ENCODE results near the gene BRI3.
A peak's percentile ranks its signal among the peaks of the same experiment; 100 is the strongest.

BRI3 gene

GRCh38 chr7:98321301-98321700, 39.8 kb downstream of the BRI3 start:
- H3K36me3 ChIP-seq (ENCODE audit: insufficient read depth, low read depth, low read length): peaks cover 9% of the 10 kb centered on the region; the same call in 1 of the 2 replicates
- H3K27me3 ChIP-seq (ENCODE audit: insufficient read depth, low read length): no peaks in the 10 kb centered on the region
- no peak overlapping the region for H3K9ac ChIP-seq (ENCODE audit: low read depth, low read length)
- H3K4me1 ChIP-seq (ENCODE audit: insufficient read depth, low read length): peaks cover 18% of the 10 kb centered on the region; the same call in 1 of the 2 replicates
- H3K27ac ChIP-seq (ENCODE audit: low read length): no peak overlapping the region
- no peak overlapping the region for H3K4me3 ChIP-seq (ENCODE audit: low read length)
- H3K9me3 ChIP-seq (ENCODE audit: insufficient read depth, low read depth, low read length): no peaks in the 10 kb centered on the region

GRCh38 chr7:98322331-98323270, 41.1 kb downstream of the BRI3 start:
- peak overlapping the region; percentile 61; the same call in 1 of the 2 replicates for H3K9ac ChIP-seq (ENCODE audit: low read depth, low read length)
- H3K27me3 ChIP-seq (ENCODE audit: insufficient read depth, low read length): no peaks in the 10 kb centered on the region
- H3K9me3 ChIP-seq (ENCODE audit: insufficient read depth, low read depth, low read length): no peaks in the 10 kb centered on the region
- H3K4me3 ChIP-seq (ENCODE audit: low read length): no peak overlapping the region; the same call in 1 of the 2 replicates
- peak overlapping the region; percentile 24 for H3K27ac ChIP-seq (ENCODE audit: low read length)
- peaks cover 18% of the 10 kb centered on the region; the same call in 1 of the 2 replicates for H3K4me1 ChIP-seq (ENCODE audit: insufficient read depth, low read length)
- 0 out of 2 replicates have a peak, but pooled peaks cover under 1% of the 10 kb centered on the region for H3K36me3 ChIP-seq (ENCODE audit: insufficient read depth, low read depth, low read length)

- Histone ChIP-seq H3K36me3 (ENCODE audit: insufficient read depth, low read depth, low read length) (0 out of 2 replicates have a peak, but pooled peaks cover 9% of the 10 kb centered on the region), H3K4me1 (ENCODE audit: insufficient read depth, low read length) (peaks cover 18% of the 10 kb centered on the region; the same call in 1 of the 2 replicates), H3K9ac (ENCODE audit: low read depth, low read length) (peak overlapping the region; percentile 61; the same call in 1 of the 2 replicates), H3K4me3 (ENCODE audit: low read length) (peak overlapping the region; percentile 59; the same call in 1 of the 2 replicates), H3K9me3 (ENCODE audit: insufficient read depth, low read depth, low read length) (no peaks in the 10 kb centered on the region), H3K27ac (ENCODE audit: low read length) (peak overlapping the region; percentile 64), H3K27me3 (ENCODE audit: insufficient read depth, low read length) (no peaks in the 10 kb centered on the region)
Observed at GRCh38 chr7:98323597-98324322, 42.3 kb downstream of the BRI3 start.

GRCh38 chr7:98324782-98325181, 43.3 kb downstream of the BRI3 start:
- no peak overlapping the region for H3K27ac ChIP-seq (ENCODE audit: low read length)
- H3K36me3 ChIP-seq (ENCODE audit: insufficient read depth, low read depth, low read length): 0 out of 2 replicates have a peak, but pooled peaks cover 12% of the 10 kb centered on the region
- H3K9me3 ChIP-seq (ENCODE audit: insufficient read depth, low read depth, low read length): no peaks in the 10 kb centered on the region
- H3K4me3 ChIP-seq (ENCODE audit: low read length): no peak overlapping the region
- H3K4me1 ChIP-seq (ENCODE audit: insufficient read depth, low read length): peaks cover 22% of the 10 kb centered on the region
- no peaks in the 10 kb centered on the region for H3K27me3 ChIP-seq (ENCODE audit: insufficient read depth, low read length)
- H3K9ac ChIP-seq (ENCODE audit: low read depth, low read length): no peak overlapping the region

- Histone ChIP-seq H3K9me3 (ENCODE audit: insufficient read depth, low read depth, low read length) (peaks cover 6% of the 10 kb centered on the region; the same call in 1 of the 2 replicates), H3K27me3 (ENCODE audit: insufficient read depth, low read length) (no peaks in the 10 kb centered on the region), H3K4me1 (ENCODE audit: insufficient read depth, low read length) (peaks cover 8% of the 10 kb centered on the region), H3K4me3 (ENCODE audit: low read length) (no peak overlapping the region), H3K9ac (ENCODE audit: low read depth, low read length) (no peak overlapping the region), H3K36me3 (ENCODE audit: insufficient read depth, low read depth, low read length) (peaks cover 18% of the 10 kb centered on the region; the same call in 1 of the 2 replicates), H3K27ac (ENCODE audit: low read length) (no peak overlapping the region)
Observed at GRCh38 chr7:98329100-98329790, 47.8 kb downstream of the BRI3 start.

- peaks cover 7% of the 10 kb centered on the region for H3K4me1 ChIP-seq (ENCODE audit: insufficient read depth, low read length)
- H3K9me3 ChIP-seq (ENCODE audit: insufficient read depth, low read depth, low read length): peaks cover 6% of the 10 kb centered on the region; the same call in 1 of the 2 replicates
- H3K4me3 ChIP-seq (ENCODE audit: low read length): no peak overlapping the region
- H3K36me3 ChIP-seq (ENCODE audit: insufficient read depth, low read depth, low read length): peaks cover 18% of the 10 kb centered on the region; the same call in 1 of the 2 replicates
- H3K27ac ChIP-seq (ENCODE audit: low read length): no peak overlapping the region
- H3K9ac ChIP-seq (ENCODE audit: low read depth, low read length): no peak overlapping the region
- H3K27me3 ChIP-seq (ENCODE audit: insufficient read depth, low read length): no peaks in the 10 kb centered on the region
Observed at GRCh38 chr7:98329791-98330373, 48.4 kb downstream of the BRI3 start.

- no peaks in the 10 kb centered on the region for H3K27me3 ChIP-seq (ENCODE audit: insufficient read depth, low read length)
- H3K36me3 ChIP-seq (ENCODE audit: insufficient read depth, low read depth, low read length): peaks cover 18% of the 10 kb centered on the region; the same call in 1 of the 2 replicates
- H3K4me1 ChIP-seq (ENCODE audit: insufficient read depth, low read length): peaks cover 7% of the 10 kb centered on the region
- no peak overlapping the region for H3K27ac ChIP-seq (ENCODE audit: low read length)
- H3K4me3 ChIP-seq (ENCODE audit: low read length): no peak overlapping the region
- H3K9ac ChIP-seq (ENCODE audit: low read depth, low read length): no peak overlapping the region
- H3K9me3 ChIP-seq (ENCODE audit: insufficient read depth, low read depth, low read length): peaks cover 6% of the 10 kb centered on the region; the same call in 1 of the 2 replicates
Observed at GRCh38 chr7:98330926-98331529, 49.5 kb downstream of the BRI3 start.

GRCh38 chr7:98334081-98334480, 52.6 kb downstream of the BRI3 start:
- no peak overlapping the region for H3K4me3 ChIP-seq (ENCODE audit: low read length)
- no peak overlapping the region for H3K27ac ChIP-seq (ENCODE audit: low read length)
- peaks cover 6% of the 10 kb centered on the region; the same call in 1 of the 2 replicates for H3K9me3 ChIP-seq (ENCODE audit: insufficient read depth, low read depth, low read length)
- H3K27me3 ChIP-seq (ENCODE audit: insufficient read depth, low read length): no peaks in the 10 kb centered on the region
- no peak overlapping the region for H3K9ac ChIP-seq (ENCODE audit: low read depth, low read length)
- peaks cover 7% of the 10 kb centered on the region for H3K4me1 ChIP-seq (ENCODE audit: insufficient read depth, low read length)
- H3K36me3 ChIP-seq (ENCODE audit: insufficient read depth, low read depth, low read length): peaks cover 6% of the 10 kb centered on the region; the same call in 1 of the 2 replicates

- Histone ChIP-seq H3K27ac (ENCODE audit: low read length) (no peak overlapping the region), H3K27me3 (ENCODE audit: insufficient read depth, low read length) (no peaks in the 10 kb centered on the region), H3K4me1 (ENCODE audit: insufficient read depth, low read length) (no peaks in the 10 kb centered on the region), H3K36me3 (ENCODE audit: insufficient read depth, low read depth, low read length) (peaks cover 10% of the 10 kb centered on the region; the same call in 1 of the 2 replicates), H3K4me3 (ENCODE audit: low read length) (no peak overlapping the region), H3K9me3 (ENCODE audit: insufficient read depth, low read depth, low read length) (peaks cover 6% of the 10 kb centered on the region; the same call in 1 of the 2 replicates), H3K9ac (ENCODE audit: low read depth, low read length) (no peak overlapping the region)
Observed at GRCh38 chr7:98335411-98335977, 54.0 kb downstream of the BRI3 start.

GRCh38 chr7:98338441-98338840, 57.0 kb downstream of the BRI3 start:
- Histone ChIP-seq H3K27ac (ENCODE audit: low read length) (no peak overlapping the region), H3K4me3 (ENCODE audit: low read length) (no peak overlapping the region), H3K9me3 (ENCODE audit: insufficient read depth, low read depth, low read length) (no peaks in the 10 kb centered on the region), H3K36me3 (ENCODE audit: insufficient read depth, low read depth, low read length) (0 out of 2 replicates have a peak, but pooled peaks cover 4% of the 10 kb centered on the region), H3K9ac (ENCODE audit: low read depth, low read length) (no peak overlapping the region), H3K4me1 (ENCODE audit: insufficient read depth, low read length) (no peaks in the 10 kb centered on the region), H3K27me3 (ENCODE audit: insufficient read depth, low read length) (no peaks in the 10 kb centered on the region)
